ENCODE measurements around the gene HSCB. TPM values are rescaled to one million over a fixed set of nuclear protein-coding genes. Genes with fewer than 3 reads are reported as not detected.
"Not testable (repeated sequence)": the region's sequence is repeated elsewhere in the genome, so short reads cannot be mapped to it uniquely, and the experiment has no call there.

Gene HSCB
- total RNA-seq, 1 donor from 2014 or later = 13.9 TPM

- not testable (repeated sequence) for DNase-seq (ENCODE audit: low spot score); ATAC-seq
- intact Hi-C loops (cut with DNase I) = loop anchor here (5.0 kb wide), 1 partner anchor 1212 kb away; no protein-coding TSS in a partner anchor
These were observed 63.6 kb downstream of the HSCB start for GRCh38 chr22:28805426-28805825.

Other genes with a start within 250 kb of the HSCB start
- 58.4 TPM for gene TTC28, start 62.2 kb upstream of the HSCB start, total RNA-seq
- 29.3 TPM for gene CHEK2, start 219 bp upstream of the HSCB start, total RNA-seq
- gene CCDC117, start 30.7 kb downstream of the HSCB start, total RNA-seq = 16.1 TPM
- gene XBP1, start 58.5 kb downstream of the HSCB start, total RNA-seq = 84.9 TPM
- 12.9 TPM for gene ZNRF3, start 141.5 kb downstream of the HSCB start, total RNA-seq

Data from sciatic nerve (tissue), 2 donors.